ENCODE results near the gene LRIG1. TPM values are rescaled to one million over a fixed set of nuclear protein-coding genes. Genes with fewer than 3 reads are reported as not detected.

The LRIG1 gene
- total and polyA plus RNA-seq, 2 of the 8 experiments (the other 6 are each of a cell fraction or from before 2014, with no cell fraction given): 78.1 to 88.7 TPM

- TF ChIP-seq KDM5A (IDR thresholded peaks at IDR 0.05; ENCODE audit: low read length) (no peak), FOSL1 (IDR thresholded peaks at IDR 0.05; ENCODE audit: insufficient read depth, low read depth, low read length) (no peak), RNF2 (IDR thresholded peaks at IDR 0.05; ENCODE audit: borderline replicate concordance, low read depth, low read length, missing control alignments, poor library complexity, severe bottlenecking) (no peak), TCF12 (IDR thresholded peaks at IDR 0.05; ENCODE audit: low read depth, low read length) (no peak)
Observed at GRCh38 chr3:66538390-66538789, 37.6 kb upstream of the LRIG1 start (continued).
